GM19455 (cell line): ENCODE data around the gene EIF4EBP3.
"Not testable (repeated sequence)": the region's sequence is repeated elsewhere in the genome, so short reads cannot be mapped to it uniquely, and the experiment has no call there.

ENCODE experiments used
- ATAC-seq: cut with Tn5 transposase; IDR thresholded peaks from one replicate; pipeline ENCODE4 v1.9.1; 2021; ENCODE audit not compliant: unreplicated experiment

Gene EIF4EBP3

DNA sequence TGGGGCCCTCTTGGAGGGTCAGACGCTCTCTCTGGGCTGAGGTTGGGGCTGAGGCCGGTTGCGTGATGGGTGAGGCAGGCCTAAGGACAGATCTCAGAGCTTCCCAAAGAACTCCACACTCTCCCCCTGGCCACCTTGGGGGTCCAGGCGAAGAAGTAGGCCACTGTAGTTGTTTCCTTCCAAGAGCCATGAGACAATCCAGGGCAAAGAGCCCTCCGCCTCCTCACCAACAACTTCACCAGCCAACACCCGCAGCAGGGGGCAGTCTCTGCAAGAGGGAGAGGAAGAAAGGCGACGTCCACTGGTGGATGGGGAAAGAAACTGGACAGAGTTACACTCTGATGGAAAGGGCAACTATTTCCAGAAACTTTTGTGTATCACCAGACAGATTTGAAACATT, 27.8 kb downstream of the EIF4EBP3 start:
- ATAC-seq, result no peak

DNA sequence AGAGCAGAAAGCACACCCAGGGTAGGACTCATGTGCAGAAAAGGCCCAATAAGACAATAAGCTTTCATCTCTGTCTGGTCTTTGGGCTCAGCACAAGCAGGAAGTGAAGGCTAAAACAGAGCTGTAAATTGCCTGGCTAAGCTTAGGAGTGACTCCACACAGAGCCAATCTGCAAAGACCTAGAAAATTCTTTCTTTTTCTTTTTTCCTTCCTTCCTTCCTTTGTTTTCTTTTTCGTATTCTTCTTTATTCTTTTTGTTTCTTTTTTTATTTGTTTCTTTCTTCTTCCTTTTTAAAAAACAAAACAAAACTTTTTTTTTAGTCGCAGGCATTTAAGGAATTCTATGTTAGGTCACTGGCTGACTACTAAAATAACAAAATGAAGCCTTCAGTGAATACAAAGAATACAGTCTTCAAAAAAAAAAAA, 29.3 kb downstream of the EIF4EBP3 start:
- no peak for ATAC-seq

GRCh38 chr5:140579188-140579747, 31.8 kb downstream of the EIF4EBP3 start:
- not testable (repeated sequence) for ATAC-seq

GRCh38 chr5:140587495-140587894, 40.0 kb downstream of the EIF4EBP3 start:
- ATAC-seq, result no peak

- ATAC-seq, result no peak
Measured at GRCh38 chr5:140588311-140589070, 41.0 kb downstream of the EIF4EBP3 start.

- no peak for ATAC-seq
Measured at GRCh38 chr5:140590861-140591260, 43.4 kb downstream of the EIF4EBP3 start.

GRCh38 chr5:140591747-140592372, 44.4 kb downstream of the EIF4EBP3 start:
- no peak for ATAC-seq

GRCh38 chr5:140593070-140593469, 45.6 kb downstream of the EIF4EBP3 start:
- not testable (repeated sequence) for ATAC-seq

GRCh38 chr5:140594169-140594568, 46.7 kb downstream of the EIF4EBP3 start:
- no peak for ATAC-seq

DNA sequence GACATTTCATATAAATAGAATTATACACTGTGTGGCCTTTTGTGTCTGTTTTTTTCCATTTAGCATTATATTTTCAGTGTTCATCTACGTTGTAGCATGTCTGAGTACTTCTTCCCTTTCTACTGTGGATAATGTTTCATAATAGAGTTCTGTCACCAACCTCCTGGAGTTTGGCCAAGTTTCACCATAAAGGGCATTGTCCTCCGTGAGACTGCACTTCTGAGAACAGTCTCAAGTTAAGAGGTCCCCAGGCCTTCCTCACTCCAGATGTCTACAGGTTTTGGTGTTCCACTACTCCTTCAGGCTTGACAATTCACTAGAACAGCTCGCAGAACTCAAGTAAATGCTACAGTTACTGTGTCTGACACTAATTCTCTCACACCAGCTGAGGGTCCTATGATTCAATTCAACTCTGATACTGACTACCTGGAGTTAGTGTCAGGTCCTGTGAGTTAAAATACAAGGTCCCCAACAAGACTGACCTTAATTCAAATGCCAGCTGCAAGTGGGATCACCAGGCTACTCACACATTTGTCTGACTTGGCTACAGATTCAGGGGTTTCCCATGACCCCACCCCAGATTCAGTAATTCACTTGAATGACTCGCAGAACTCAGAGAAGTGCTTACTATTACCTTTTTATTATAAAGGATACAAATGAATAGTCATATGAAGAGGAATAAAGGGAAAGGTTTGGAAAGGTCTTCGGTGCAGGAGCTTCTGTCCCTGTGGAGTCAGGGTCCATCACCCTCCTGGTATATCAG, 48.3 kb downstream of the EIF4EBP3 start:
- ATAC-seq, result no peak

- ATAC-seq, result no peak
Measured at GRCh38 chr5:140596321-140596741, 48.9 kb downstream of the EIF4EBP3 start.

DNA sequence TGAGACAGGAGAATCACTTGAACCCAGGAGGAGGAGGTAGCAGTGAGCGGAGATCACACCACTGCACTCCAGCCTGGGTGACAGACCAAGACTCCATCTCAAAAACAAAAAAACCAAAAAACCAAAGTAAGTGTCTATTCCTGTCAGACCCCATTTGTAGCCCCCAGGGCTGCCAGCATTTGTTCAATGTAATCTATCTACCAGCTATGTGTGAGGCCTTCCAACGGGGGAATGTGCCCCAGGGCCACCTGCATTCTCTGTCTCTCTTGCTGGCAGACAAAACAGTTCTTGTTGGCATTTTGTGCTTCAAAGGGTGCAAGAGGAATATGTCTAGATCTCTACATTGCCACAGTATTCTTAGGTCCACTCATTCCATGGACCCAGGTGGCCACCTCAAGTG, 51.4 kb downstream of the EIF4EBP3 start:
- no peak for ATAC-seq
